ENCODE measurements around the gene RASSF3.

Gene RASSF3

DNA sequence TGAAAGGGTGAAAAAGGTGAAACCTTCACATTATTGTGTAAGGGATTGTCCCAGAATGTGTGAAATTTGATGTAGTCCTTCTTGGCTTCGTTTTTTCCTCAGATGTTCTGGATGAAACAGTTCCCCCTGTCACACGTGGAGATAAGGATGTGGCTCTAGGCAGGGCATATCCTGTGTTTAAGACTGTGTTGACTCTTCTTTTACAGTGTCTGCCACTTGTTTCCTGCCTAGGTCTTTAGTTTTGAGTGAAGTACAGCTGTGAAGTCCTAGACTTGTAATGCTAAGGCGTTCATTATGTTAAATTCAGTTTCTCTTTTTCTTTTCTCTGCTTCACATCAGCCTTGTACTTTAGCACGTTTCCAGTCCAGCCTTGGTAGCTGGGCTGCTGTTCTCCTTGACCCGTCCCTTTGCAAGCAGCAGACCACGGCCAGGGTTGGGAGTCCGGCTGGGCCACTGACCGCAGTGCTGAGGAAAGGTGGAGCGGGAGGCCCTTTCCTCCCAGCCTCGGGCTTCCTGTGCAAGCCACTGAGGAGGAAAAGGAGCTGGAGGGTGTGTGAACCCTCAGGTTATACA, 59.1 kb downstream of the RASSF3 start:
- no peak for DNase-seq (ENCODE audit: low read depth in 2 of 2, low spot score in 1 of 2)

DNA sequence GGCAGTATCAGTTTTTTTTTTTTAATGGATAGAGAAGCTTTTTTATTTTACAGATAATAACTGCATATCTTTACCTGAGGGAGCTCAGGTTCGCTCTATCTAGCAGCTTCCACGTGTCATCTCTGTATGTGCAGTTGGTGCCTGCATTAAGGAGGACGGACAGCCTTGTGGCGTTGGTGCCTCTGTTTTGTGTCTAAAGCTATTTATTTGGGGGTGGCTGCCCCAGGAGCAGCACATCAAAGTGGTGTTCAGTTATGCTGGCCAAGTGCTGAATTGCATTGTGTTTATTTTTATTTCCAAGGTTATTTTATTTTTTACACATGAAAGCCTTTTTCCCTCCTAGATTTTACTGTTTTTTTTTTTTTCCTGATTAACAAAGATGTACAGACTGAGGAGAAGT, 59.7 kb downstream of the RASSF3 start:
- DNase-seq (ENCODE audit: low read depth in 2 of 2, low spot score in 1 of 2) = no peak

DNA sequence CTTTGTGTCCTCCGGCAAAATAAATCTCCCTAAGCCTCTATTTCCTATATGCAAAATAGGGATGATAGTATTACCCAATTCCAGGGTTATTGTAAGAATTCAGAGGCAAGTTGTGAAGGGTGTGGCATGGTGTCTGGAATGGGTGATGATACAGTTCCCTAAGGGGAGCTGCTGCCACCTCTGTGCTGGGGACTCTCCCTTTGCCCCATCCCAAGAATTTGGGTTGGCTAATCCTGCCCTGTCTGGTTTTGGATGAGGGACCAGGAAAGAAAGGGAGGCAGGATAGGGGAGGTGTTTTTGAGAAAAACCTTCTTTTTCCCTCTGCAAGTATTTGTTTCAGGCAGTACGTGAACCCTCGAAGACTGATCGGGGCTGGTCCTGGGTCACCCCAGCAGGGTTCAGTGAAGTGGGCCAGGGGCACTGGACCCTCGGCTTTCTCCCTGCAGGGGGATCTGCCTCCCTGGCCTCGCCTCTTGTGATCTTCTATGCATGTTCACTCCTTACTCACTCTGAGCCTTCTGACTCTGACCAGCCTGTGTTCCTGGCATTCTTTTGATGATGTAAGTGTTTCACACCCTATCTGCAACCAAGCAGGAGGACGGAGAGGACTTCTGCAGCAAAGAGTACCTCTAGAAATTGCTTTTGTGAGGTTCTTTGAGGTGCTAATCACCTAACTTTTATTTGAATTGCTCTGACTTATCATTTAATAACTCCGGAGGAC, 60.8 kb downstream of the RASSF3 start:
- no peak for DNase-seq (ENCODE audit: low read depth in 2 of 2, low spot score in 1 of 2)

DNA sequence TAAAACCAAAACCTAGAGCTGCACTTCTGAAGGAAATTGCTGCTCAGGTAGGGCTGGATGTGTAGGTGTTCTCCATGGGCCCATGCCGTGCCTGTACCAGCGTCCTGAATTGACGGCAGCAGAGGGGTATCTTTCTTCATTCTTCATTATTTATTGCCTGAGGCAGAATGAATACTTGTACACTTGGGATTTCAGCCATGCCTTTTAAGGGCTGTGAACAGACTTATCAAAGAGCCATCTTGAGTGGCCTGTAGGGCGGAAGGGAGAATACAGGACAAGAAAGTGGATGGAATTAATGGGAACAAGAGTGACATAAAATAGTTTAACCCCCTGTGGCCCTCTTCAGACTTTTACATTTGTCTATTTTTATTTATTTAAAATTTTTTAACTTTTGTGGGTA, 61.4 kb downstream of the RASSF3 start:
- no peak for DNase-seq (ENCODE audit: low read depth in 2 of 2, low spot score in 1 of 2)

DNA sequence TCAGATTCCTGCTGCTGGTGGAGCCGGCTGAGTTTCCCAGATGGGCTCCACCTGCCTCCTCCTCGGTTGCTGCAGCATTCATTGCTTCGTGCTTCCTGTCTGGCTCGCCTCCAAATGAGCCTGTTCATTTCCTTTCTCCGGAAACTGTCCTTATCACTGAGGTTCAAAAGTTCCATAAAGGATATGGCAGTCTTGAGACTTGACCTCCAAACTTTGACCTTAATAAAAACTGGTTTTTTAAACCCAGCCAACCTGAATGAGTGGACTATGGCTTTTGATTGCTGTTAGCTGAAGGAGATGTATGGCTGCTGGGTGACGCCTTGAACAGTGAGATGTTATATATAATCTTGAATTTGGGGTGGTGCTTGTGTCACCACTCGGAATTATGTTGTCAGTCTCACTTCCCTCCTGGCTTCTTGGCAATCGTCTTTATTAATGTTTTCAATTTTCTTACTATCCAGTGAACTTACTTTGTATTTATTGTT, 62.7 kb downstream of the RASSF3 start:
- DNase-seq (ENCODE audit: low read depth in 2 of 2, low spot score in 1 of 2) = peak in 1 of 2 donors; percentile 28

DNA sequence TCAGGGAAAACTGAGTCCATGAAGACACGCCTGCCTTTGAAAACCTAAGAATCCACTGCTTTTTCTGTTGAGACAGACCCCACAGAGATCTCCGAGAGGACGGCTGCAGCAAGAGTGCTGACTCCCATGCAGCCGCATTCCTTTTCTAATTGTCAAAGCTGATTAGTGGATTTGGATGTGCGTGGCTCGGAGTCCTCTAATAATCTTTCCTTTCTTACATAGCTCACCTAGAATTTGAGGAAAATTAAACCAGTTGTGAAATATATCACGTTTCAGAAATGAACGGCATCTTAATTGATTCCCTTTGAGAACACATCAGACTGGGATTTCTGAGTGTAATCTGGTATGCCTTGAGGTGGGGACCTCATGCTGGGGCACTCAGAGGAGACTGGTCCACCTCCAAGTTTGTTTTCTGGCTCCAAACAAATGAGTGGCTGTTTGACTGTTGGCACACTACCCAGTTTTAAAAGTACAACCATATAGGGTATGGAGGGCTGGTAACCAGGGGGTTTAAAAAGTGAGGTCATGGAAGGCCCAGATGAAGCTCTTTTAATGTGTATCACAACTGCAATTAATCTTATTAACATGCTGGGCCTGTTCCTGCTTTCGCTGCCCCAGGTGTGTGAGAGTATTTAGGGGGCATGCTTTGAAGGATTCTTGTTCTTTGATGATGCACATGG, 63.3 kb downstream of the RASSF3 start:
- DNase-seq (ENCODE audit: low read depth in 2 of 2, low spot score in 1 of 2) = no peak

DNA sequence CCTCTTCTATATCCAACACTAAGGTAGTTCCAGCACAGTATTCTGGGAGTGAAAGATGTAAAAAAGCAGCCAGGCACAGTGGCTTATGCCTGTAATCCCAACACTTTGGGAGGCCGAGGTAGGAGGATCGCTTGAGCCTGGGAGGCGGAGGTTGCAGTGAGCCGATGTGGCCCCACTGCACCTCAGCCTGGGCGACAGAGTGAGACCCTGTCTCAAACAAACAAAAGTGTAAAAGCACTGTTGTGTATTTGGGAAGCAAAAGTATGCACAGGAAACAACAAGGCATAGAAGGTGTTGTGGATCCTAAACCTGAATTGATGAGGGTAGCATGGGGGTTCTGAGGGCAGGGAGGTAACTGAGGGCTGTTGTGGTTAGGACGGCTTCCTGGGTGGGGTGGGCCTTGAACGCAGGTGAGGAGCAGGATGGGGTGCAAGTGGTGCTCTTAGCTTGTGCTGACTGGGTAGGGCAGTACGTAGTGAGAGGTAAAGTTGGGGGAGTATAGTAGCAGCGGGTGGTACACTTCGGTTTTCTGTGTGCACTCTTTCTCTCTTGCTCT, 64.2 kb downstream of the RASSF3 start:
- no peak for DNase-seq (ENCODE audit: low read depth in 2 of 2, low spot score in 1 of 2)

DNA sequence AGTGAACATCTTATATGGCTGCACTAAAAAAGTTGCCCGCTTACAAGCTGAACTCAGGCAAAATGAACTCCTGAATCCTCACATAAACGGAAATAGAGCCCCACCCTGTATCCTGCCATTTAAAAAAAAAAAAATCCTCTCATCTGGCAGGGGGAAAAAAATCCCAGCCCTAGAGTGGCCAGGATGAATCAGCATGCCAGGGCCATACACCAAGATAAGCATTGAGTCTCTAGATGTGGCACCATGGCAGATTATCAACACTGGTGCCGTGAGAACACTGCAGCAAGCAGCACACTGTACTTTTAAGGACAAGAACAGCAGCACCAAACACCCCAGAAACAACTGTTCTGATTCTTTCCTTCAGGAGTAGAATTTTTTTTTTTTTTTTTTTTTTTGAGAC, 65.5 kb downstream of the RASSF3 start:
- DNase-seq (ENCODE audit: low read depth in 2 of 2, low spot score in 1 of 2) = no peak

DNA sequence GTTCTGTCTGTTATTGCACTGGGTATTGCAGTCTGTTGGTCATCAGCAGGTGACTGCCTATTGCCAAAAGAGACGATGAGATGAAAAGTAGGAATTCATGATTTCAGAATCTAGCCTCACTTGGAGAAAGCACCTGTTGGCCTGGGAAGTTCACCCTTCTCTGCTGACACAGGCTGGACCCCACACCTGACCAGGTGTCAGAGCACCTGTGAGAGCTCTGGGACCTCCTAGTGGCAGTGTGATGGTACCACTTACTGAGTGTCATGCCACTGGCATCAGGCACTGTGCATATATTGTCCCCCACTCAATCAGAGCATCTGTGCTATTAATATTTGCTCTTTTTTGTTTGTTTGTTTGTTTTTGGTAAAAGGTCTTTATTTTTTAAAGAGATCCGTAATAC, 68.0 kb downstream of the RASSF3 start:
- no peak for DNase-seq (ENCODE audit: low read depth in 2 of 2, low spot score in 1 of 2)

DNA sequence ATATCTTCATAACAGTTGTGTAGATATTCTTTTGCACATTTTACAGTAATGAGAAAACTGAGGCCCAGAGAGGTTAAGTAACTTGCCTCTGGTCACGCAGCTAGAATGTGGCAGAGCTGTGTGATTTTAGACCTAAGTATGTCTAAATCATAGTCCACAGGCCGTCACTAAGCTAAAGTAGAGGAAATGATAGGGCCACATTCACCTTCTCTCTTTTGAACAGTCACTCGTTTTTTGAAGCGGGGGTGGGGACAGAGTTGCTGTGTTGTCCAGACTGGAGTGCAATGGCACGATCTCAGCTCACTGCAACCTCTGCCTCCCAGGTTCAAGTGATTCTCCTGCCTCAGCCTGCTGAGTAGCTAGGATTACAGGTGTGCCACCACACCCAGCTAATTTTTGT, 68.5 kb downstream of the RASSF3 start:
- no peak for DNase-seq (ENCODE audit: low read depth in 2 of 2, low spot score in 1 of 2)

DNA sequence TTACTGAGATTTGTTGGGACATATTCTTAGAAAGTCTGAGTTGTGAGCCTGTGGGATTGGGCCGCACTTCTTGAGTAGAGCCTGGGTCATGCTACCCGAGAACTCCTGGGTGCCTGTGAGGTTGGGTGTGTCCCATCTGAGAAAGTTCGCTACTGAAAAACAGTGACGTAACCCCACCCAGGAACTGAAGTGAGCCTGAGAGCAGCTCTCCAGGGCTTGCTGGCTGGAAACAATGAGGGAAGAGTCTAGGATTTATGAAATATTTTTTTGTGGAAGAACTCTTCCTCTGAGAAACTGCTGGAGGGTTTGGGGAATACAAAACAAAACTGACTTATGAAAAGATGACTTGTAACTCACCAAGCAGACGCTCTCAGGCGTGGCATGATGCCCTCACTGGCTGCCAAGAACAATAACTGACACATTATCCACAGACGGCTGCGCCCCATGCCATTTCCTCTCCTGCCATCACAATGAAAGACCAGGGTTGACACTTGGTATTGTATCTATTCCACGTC, 69.2 kb downstream of the RASSF3 start:
- DNase-seq (ENCODE audit: low read depth in 2 of 2, low spot score in 1 of 2) = peak in 1 of 2 donors; percentile 27

DNA sequence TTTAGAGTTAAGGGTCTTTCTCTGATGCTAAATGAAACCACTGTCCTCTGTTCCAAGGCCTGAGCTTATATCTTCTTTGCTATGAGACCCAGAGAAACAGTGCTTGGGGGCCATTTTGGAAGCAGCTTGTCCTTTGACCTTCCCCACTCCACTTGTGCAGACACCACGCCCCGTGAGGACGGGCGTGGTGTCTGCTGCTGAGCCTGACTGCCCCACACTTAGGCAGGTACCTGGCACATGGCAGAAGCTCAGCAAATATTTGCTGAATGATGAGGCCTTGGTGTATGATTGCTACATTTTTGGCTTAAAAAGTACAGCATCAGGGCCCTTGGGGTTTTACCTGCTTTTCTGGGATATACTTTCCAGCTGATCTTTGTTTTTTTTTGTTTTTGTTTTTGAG, 69.9 kb downstream of the RASSF3 start:
- no peak for DNase-seq (ENCODE audit: low read depth in 2 of 2, low spot score in 1 of 2)

DNA sequence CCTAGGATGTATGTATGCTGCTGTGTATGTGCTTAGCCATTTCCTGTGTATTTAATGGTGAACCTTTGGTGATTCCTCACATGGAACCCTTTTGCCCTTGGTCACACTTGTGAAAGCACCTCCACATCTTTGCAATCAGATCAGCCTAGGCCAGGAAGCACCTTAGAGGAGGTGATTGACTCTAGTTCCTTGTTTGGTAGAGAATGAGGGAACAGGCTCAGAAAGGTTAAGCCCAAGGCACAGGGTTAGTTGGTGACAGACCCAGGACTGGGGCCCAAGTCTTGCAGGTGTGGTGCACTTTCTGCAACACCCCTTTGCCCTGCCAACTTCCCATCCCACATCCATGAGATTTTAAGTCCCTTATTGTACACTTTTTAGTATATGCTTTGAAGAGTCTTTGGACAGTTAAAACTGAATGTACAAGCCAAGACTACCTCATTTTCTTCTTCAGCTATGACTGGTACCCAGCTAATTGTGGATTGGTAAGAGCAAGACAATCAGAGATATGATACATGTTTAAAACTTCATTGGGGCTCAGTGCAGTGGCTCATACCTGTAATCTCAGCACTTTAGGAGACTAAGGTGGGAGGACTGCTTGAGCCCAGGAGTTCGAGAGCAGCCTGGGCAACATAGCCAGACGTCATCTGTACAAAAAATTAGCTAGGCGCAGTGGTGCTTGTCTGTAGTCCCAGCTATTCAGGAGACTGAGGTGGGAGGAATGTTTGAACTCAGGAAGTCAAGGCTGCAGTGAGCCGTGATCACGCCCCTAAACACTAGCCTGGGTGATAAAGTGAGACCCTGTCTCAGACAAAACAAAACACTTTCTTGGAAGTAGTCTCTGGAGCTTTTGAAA, 71.1 kb downstream of the RASSF3 start:
- DNase-seq (ENCODE audit: low read depth in 2 of 2, low spot score in 1 of 2) = no peak

DNA sequence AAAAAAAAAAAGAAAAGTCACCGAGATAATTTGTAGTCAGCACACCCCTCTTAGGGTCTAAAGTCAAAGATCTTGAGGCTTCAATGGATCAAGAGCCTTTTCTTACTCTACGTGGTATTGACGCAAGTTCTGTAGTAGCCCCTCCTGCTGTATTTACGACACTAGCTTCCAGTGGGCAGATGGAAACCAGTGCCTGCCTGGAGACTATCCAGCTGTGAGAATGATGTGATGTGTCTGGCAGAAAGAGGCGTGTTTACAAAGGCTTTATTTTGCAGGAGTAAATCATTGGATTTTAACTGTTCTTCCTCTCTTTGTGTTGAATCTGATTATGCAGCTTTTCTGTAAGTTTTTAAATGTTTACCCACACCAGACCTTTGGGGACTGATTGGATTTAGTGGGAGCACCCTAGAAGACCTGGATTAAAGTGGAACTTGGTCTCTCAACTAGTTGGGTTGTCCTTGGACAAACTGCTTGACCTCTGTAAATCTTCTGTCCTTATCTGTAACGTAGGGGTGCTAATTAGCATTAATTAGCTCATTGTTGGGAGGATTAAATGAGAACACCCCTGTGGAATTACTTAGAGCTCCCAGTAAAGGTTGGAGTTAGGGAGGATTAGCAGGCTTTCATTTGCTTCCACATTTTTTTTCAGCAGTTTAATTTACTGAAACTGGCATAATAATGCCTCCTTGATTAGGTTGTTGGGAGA, 72.4 kb downstream of the RASSF3 start:
- DNase-seq (ENCODE audit: low read depth in 2 of 2, low spot score in 1 of 2) = no peak

DNA sequence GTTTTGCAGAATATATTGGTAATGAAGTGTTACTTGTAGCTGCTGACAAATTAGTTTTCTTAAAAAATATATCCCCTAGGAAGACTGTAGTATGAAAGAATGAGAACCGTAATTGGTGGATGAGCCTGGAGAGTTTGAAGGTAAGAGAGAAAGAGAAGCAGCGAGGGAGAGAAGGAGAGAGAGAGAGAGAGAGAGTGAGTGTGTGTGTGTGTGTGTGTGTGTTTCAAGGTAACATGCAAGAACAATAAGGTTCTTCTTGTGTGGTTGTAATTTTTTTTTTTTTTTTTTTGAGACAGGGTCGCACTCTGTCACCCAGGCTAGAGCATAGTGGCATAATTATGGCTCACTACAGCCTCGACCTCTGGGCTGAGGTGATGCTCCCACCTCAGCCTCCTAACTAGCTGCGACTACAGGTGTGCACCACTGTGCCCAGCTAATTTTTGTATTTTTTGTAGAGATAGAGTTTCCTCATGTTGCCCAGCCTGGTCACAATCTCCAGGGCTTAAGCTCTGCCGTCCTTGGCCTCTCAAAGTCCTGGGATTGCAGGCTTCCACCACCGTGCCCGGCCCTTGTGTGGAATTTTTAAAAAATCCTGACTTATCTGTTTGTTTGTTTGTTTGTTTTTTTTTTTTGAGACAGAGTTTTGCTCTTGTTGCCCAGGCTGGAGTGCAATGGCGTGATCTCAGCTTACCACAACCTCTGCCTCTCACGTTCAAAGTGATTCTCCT, 73.7 kb downstream of the RASSF3 start:
- DNase-seq (ENCODE audit: low read depth in 2 of 2, low spot score in 1 of 2) = no peak

DNA sequence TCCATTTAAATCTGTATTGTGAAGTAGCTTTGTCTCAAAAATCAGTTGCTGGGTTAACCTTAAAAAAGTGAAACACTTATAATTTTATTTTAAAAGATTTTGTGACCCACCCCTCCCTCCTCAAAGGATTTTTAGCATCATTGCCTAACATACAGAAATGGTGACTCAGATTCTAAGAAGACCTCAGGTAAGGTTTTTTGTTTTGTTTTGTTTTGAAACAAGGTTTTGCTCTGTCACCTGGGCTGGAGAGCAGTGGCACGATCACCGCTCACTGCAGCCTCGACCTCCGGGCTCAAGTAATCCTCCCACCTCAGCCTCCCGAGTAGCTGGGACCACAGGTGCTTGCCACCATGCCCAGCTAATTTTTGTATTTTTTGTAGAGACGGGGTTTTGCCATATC, 74.8 kb downstream of the RASSF3 start:
- no peak for DNase-seq (ENCODE audit: low read depth in 2 of 2, low spot score in 1 of 2)

DNA sequence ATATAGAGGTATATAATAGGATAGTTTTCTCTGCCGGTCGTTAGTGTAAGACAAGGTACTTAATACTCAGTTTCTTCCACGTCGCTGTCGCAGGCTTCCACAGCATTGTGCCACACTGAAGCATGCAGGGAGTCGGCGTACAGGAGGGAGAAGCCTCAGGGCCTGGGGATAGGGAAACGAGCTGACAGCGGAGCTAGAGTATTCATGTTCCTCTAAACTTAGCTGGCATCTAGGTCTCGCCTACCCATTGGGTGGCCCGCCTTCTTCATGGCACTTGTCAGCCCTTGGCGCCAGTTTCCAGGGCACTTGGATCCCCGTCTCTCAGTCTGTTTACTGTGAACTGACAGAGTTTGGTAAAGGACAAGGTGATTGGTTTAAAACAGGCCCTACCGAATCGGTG, 75.3 kb downstream of the RASSF3 start:
- DNase-seq (ENCODE audit: low read depth in 2 of 2, low spot score in 1 of 2) = no peak

DNA sequence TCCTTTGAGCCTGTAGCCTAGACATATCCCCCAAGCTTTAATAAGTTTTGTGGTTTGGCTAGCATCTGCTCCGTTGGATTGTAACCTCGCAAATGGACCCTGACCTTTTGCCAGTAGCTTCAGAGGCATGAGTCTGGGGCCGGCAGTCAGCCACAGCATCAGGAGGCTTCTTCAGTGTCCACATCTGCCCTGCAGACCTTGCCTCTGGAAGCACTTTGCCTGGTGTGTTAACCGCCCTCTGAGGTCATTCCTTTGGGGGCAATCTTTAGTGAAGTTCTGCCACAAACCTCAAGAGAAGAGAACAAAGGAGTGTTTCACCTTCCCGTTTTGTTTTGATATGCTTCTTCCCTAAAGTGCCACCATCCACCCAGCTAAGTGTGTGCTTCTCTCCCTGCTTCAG, 77.5 kb downstream of the RASSF3 start:
- DNase-seq (ENCODE audit: low read depth in 2 of 2, low spot score in 1 of 2) = no peak

DNA sequence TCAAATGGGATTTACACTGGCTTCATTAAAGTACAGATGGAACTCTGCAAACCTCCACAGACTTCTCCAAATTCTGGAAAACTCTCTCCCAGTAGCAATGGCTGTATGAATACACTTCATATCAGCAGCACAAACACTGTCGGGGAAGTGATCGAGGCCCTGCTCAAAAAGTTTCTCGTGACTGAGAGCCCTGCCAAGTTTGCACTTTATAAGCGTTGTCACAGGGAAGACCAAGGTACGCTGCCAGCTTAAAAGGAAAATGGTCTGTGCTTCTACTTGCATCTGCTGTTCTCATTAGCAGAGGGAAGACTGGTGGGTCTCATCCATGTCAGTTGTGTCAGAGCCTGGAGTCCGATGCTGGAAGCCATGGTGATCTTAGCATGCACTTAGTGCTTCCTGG, 77.9 kb downstream of the RASSF3 start:
- no peak for DNase-seq (ENCODE audit: low read depth in 2 of 2, low spot score in 1 of 2)

DNA sequence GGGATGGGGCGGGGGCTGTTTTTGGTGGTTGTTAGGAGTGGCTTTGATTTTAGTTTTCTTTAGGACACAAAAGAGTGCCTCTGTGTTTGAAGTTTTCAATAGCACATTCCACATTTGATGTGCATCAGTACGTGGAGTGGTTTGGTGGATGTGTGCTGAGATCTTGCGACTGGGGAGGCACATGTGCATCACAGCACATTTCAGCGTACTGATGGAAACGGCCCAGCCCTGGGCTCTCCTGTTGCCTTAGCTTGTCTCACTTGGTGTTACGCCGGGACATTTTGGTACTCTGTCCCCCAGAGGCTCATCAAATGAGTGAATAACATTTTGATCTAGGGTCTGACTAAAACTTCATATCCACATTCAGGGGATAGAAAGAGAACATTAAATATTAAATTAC, 78.4 kb downstream of the RASSF3 start:
- DNase-seq (ENCODE audit: low read depth in 2 of 2, low spot score in 1 of 2) = no peak

Measured in stimulated activated CD8-positive, alpha-beta memory T cell treated with anti-CD3 and anti-CD28 coated beads, Interleukin-4, amount 100 ng/mL, for 1 hour (primary cell).